ENCODE results near the gene JAM3.
"Not testable (repeated sequence)": the region's sequence is repeated elsewhere in the genome, so short reads cannot be mapped to it uniquely, and the experiment has no call there.

JAM3 gene

GRCh38 chr11:134074346-134074745 lies 5.5 kb downstream of the JAM3 start:
- Histone ChIP-seq H3K36me3 (ENCODE audit: control insufficient read depth, insufficient read depth, low read length) (no peaks in the 10 kb centered on the region), H3K9me3 (ENCODE audit: control insufficient read depth, low read length) (no peaks in the 10 kb centered on the region), H3K27ac (ENCODE audit: insufficient read depth, low read length, poor library complexity, severe bottlenecking) (no peak overlapping the region), H3K27me3 (replicated peaks; ENCODE audit: control insufficient read depth, insufficient read depth, low read length, poor library complexity, severe bottlenecking) (no peaks in the 10 kb centered on the region), H3K4me1 (ENCODE audit: control insufficient read depth, insufficient read depth, low read length, poor library complexity, severe bottlenecking) (peaks cover 3% of the 10 kb centered on the region), H3K4me3 (ENCODE audit: insufficient read depth, low read depth, low read length, poor library complexity, severe bottlenecking) (no peak overlapping the region)
- no peak for DNase-seq

DNA sequence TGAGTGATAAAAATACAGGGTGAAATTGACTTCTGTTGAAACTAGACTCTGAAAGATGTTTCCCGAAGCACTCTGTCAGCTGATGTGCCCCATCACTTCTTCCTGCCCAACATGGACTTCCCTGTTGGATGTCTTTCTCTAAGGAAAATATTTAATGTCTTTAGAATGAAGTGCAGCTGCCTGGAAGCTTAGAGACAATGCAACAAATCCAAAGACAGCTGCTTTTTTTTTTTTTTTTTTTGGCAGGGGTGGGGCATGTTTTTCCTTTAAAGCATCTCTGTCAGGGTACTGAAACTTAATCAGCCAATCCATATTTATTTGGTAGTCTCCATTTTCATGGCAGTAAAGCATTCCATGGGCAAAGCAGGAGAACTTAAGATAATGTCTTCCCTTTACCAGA lies 5.9 kb downstream of the JAM3 start:
- DNase-seq = no peak
- H3K4me1 ChIP-seq (ENCODE audit: control insufficient read depth, insufficient read depth, low read length, poor library complexity, severe bottlenecking) = no peaks in the 10 kb centered on the region
- no peak overlapping the region for H3K27ac ChIP-seq (ENCODE audit: insufficient read depth, low read length, poor library complexity, severe bottlenecking)
- H3K27me3 ChIP-seq (replicated peaks; ENCODE audit: control insufficient read depth, insufficient read depth, low read length, poor library complexity, severe bottlenecking) = no peaks in the 10 kb centered on the region
- no peak overlapping the region for H3K4me3 ChIP-seq (ENCODE audit: insufficient read depth, low read depth, low read length, poor library complexity, severe bottlenecking)
- H3K36me3 ChIP-seq (ENCODE audit: control insufficient read depth, insufficient read depth, low read length) = no peaks in the 10 kb centered on the region
- no peaks in the 10 kb centered on the region for H3K9me3 ChIP-seq (ENCODE audit: control insufficient read depth, low read length)

GRCh38 chr11:134079317-134079716 lies 10.4 kb downstream of the JAM3 start:
- Histone ChIP-seq H3K27ac (ENCODE audit: insufficient read depth, low read length, poor library complexity, severe bottlenecking) (no peak overlapping the region), H3K4me1 (ENCODE audit: control insufficient read depth, insufficient read depth, low read length, poor library complexity, severe bottlenecking) (no peaks in the 10 kb centered on the region), H3K36me3 (ENCODE audit: control insufficient read depth, insufficient read depth, low read length) (no peaks in the 10 kb centered on the region), H3K9me3 (ENCODE audit: control insufficient read depth, low read length) (no peaks in the 10 kb centered on the region), H3K4me3 (ENCODE audit: insufficient read depth, low read depth, low read length, poor library complexity, severe bottlenecking) (no peak overlapping the region), H3K27me3 (replicated peaks; ENCODE audit: control insufficient read depth, insufficient read depth, low read length, poor library complexity, severe bottlenecking) (no peaks in the 10 kb centered on the region)
- no peak for DNase-seq

- H3K36me3 ChIP-seq (ENCODE audit: control insufficient read depth, insufficient read depth, low read length); H3K9me3 ChIP-seq (ENCODE audit: control insufficient read depth, low read length); H3K27me3 ChIP-seq (replicated peaks; ENCODE audit: control insufficient read depth, insufficient read depth, low read length, poor library complexity, severe bottlenecking); H3K4me3 ChIP-seq (ENCODE audit: insufficient read depth, low read depth, low read length, poor library complexity, severe bottlenecking); H3K27ac ChIP-seq (ENCODE audit: insufficient read depth, low read length, poor library complexity, severe bottlenecking); H3K4me1 ChIP-seq (ENCODE audit: control insufficient read depth, insufficient read depth, low read length, poor library complexity, severe bottlenecking); DNase-seq: not testable (repeated sequence)
Observed at GRCh38 chr11:134081258-134081657, 12.4 kb downstream of the JAM3 start.

- no peaks in the 10 kb centered on the region for H3K4me1 ChIP-seq (ENCODE audit: control insufficient read depth, insufficient read depth, low read length, poor library complexity, severe bottlenecking)
- no peaks in the 10 kb centered on the region for H3K36me3 ChIP-seq (ENCODE audit: control insufficient read depth, insufficient read depth, low read length)
- no peaks in the 10 kb centered on the region for H3K9me3 ChIP-seq (ENCODE audit: control insufficient read depth, low read length)
- H3K27me3 ChIP-seq (replicated peaks; ENCODE audit: control insufficient read depth, insufficient read depth, low read length, poor library complexity, severe bottlenecking) = no peaks in the 10 kb centered on the region
- DNase-seq = no peak
- no peak overlapping the region for H3K27ac ChIP-seq (ENCODE audit: insufficient read depth, low read length, poor library complexity, severe bottlenecking)
- no peak overlapping the region for H3K4me3 ChIP-seq (ENCODE audit: insufficient read depth, low read depth, low read length, poor library complexity, severe bottlenecking)
Observed at GRCh38 chr11:134082990-134083389, 14.1 kb downstream of the JAM3 start.

DNA sequence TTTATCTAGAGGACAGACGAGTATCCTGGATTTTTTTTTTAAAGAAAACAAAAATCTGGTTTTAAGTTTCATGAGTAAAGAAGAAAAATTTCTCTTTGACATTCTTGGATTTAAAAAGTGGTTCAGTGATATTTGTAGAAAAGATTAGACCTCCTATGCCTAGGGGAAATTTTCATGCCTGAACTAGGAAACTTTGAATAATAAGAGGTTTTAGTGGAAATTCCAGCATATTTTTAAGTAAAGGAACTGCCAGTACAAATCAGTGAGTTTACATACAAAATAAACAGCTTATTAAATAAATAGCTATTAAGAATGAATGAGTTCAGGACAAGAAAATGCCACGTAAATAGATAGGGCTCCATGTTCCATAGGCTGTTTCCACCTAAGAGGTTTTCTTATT lies 17.5 kb downstream of the JAM3 start:
- no peaks in the 10 kb centered on the region for H3K4me1 ChIP-seq (ENCODE audit: control insufficient read depth, insufficient read depth, low read length, poor library complexity, severe bottlenecking)
- H3K27ac ChIP-seq (ENCODE audit: insufficient read depth, low read length, poor library complexity, severe bottlenecking) = no peak overlapping the region
- DNase-seq = no peak

GRCh38 chr11:134092006-134092405 lies 23.1 kb downstream of the JAM3 start:
- H3K9me3 ChIP-seq (ENCODE audit: control insufficient read depth, low read length); H3K27me3 ChIP-seq (replicated peaks; ENCODE audit: control insufficient read depth, insufficient read depth, low read length, poor library complexity, severe bottlenecking); H3K4me3 ChIP-seq (ENCODE audit: insufficient read depth, low read depth, low read length, poor library complexity, severe bottlenecking); DNase-seq; H3K27ac ChIP-seq (ENCODE audit: insufficient read depth, low read length, poor library complexity, severe bottlenecking); H3K36me3 ChIP-seq (ENCODE audit: control insufficient read depth, insufficient read depth, low read length); H3K4me1 ChIP-seq (ENCODE audit: control insufficient read depth, insufficient read depth, low read length, poor library complexity, severe bottlenecking): not testable (repeated sequence)

More for the DNA sequence above, 17.5 kb downstream of the JAM3 start:
- H3K36me3 ChIP-seq (ENCODE audit: control insufficient read depth, insufficient read depth, low read length) = no peaks in the 10 kb centered on the region
- H3K4me3 ChIP-seq (ENCODE audit: insufficient read depth, low read depth, low read length, poor library complexity, severe bottlenecking) = no peak overlapping the region
- H3K9me3 ChIP-seq (ENCODE audit: control insufficient read depth, low read length) = no peaks in the 10 kb centered on the region
- H3K27me3 ChIP-seq (replicated peaks; ENCODE audit: control insufficient read depth, insufficient read depth, low read length, poor library complexity, severe bottlenecking) = no peaks in the 10 kb centered on the region

DNA sequence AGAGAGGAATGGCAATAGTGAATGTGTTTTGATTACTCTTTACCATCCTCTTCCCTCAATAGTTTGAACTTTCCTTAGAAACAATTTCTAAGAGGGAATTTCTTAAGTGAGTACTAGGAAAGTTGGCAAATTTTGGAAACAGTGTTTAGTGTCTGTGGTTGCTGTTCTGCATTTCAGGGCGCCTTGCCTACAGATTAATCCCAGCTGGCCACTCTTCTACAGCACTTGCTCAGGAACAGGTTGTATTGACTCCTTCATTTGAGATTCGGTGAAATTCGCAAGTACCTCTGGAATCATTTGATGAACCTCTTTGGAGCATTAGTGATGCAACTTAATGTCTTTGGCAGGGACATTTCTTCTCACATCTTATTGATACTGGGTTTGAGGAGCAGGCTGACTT lies 28.3 kb downstream of the JAM3 start:
- Histone ChIP-seq H3K36me3 (ENCODE audit: control insufficient read depth, insufficient read depth, low read length) (no peaks in the 10 kb centered on the region), H3K9me3 (ENCODE audit: control insufficient read depth, low read length) (no peaks in the 10 kb centered on the region), H3K4me3 (ENCODE audit: insufficient read depth, low read depth, low read length, poor library complexity, severe bottlenecking) (no peak overlapping the region), H3K27ac (ENCODE audit: insufficient read depth, low read length, poor library complexity, severe bottlenecking) (no peak overlapping the region), H3K27me3 (replicated peaks; ENCODE audit: control insufficient read depth, insufficient read depth, low read length, poor library complexity, severe bottlenecking) (no peaks in the 10 kb centered on the region), H3K4me1 (ENCODE audit: control insufficient read depth, insufficient read depth, low read length, poor library complexity, severe bottlenecking) (no peaks in the 10 kb centered on the region)
- DNase-seq = no peak

- DNase-seq = no peak
- no peaks in the 10 kb centered on the region for H3K27me3 ChIP-seq (replicated peaks; ENCODE audit: control insufficient read depth, insufficient read depth, low read length, poor library complexity, severe bottlenecking)
- H3K9me3 ChIP-seq (ENCODE audit: control insufficient read depth, low read length) = no peaks in the 10 kb centered on the region
- H3K36me3 ChIP-seq (ENCODE audit: control insufficient read depth, insufficient read depth, low read length) = no peaks in the 10 kb centered on the region
- no peak overlapping the region for H3K27ac ChIP-seq (ENCODE audit: insufficient read depth, low read length, poor library complexity, severe bottlenecking)
- no peaks in the 10 kb centered on the region for H3K4me1 ChIP-seq (ENCODE audit: control insufficient read depth, insufficient read depth, low read length, poor library complexity, severe bottlenecking)
- H3K4me3 ChIP-seq (ENCODE audit: insufficient read depth, low read depth, low read length, poor library complexity, severe bottlenecking) = no peak overlapping the region
Observed at GRCh38 chr11:134098566-134099184, 29.8 kb downstream of the JAM3 start.

DNA sequence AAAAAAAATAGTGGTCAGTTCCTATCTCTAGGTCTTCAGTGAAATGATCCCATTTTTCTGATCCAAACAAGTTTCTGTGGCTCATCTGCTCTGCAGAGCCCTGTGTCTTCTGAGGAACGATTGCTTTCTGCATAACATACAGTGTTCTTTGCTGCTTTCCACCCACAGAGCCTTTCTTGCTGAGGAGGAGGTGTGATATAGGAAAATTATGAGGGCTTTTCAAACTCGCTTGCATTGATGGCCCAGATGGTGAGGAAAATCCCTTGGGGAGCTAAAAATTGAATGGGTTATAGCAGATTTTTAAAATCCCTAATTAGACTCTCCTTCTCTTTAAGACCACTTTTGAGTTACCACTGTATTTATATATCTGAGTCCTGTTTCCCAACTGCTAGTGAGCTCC lies 31.3 kb downstream of the JAM3 start:
- Histone ChIP-seq H3K36me3 (ENCODE audit: control insufficient read depth, insufficient read depth, low read length) (no peaks in the 10 kb centered on the region), H3K9me3 (ENCODE audit: control insufficient read depth, low read length) (no peaks in the 10 kb centered on the region)

More for the DNA sequence above, 31.3 kb downstream of the JAM3 start:
- H3K27ac ChIP-seq (ENCODE audit: insufficient read depth, low read length, poor library complexity, severe bottlenecking) = no peak overlapping the region
- H3K27me3 ChIP-seq (replicated peaks; ENCODE audit: control insufficient read depth, insufficient read depth, low read length, poor library complexity, severe bottlenecking) = no peaks in the 10 kb centered on the region
- no peak overlapping the region for H3K4me3 ChIP-seq (ENCODE audit: insufficient read depth, low read depth, low read length, poor library complexity, severe bottlenecking)
- no peak for DNase-seq
- no peaks in the 10 kb centered on the region for H3K4me1 ChIP-seq (ENCODE audit: control insufficient read depth, insufficient read depth, low read length, poor library complexity, severe bottlenecking)
